ENCODE measurements around the gene MAOA. TPM values are rescaled to one million over a fixed set of nuclear protein-coding genes. Genes with fewer than 3 reads are reported as not detected.
A peak's percentile ranks its signal among the peaks of the same experiment; 100 is the strongest.

The MAOA gene
- total RNA-seq, 1 donor from 2014 or later, result 1.8 TPM

GRCh38 chrX:43657671-43658070 lies 1.6 kb downstream of the MAOA start:
- H3K27ac Mint-ChIP-seq (ENCODE audit: unreplicated experiment), result no peak overlapping the region
- no peak overlapping the region for H3K4me3 Mint-ChIP-seq (ENCODE audit: unreplicated experiment)
- H3K27me3 Mint-ChIP-seq (ENCODE audit: low read depth, unreplicated experiment), result no peaks in the 10 kb centered on the region
- no peaks in the 10 kb centered on the region for H3K4me1 Mint-ChIP-seq (ENCODE audit: low read depth, unreplicated experiment)
- H3K27me3 ChIP-seq (ENCODE audit: insufficient read depth, low read length), result no peaks in the 10 kb centered on the region
- no peaks in the 10 kb centered on the region for H3K4me1 ChIP-seq (ENCODE audit: insufficient read depth, low read length)
- no peak for TF ChIP-seq CTCF (IDR thresholded peaks at IDR 0.05; ENCODE audit: insufficient read depth, low read depth, low read length)
- no peak for TF ChIP-seq EZH2 (IDR thresholded peaks at IDR 0.05; ENCODE audit: insufficient read depth, low read length)
- H3K36me3 Mint-ChIP-seq (ENCODE audit: low read depth, unreplicated experiment), result no peaks in the 10 kb centered on the region
- H3K4me2 ChIP-seq (ENCODE audit: low read length), result no peak overlapping the region
- H3K9me3 ChIP-seq (ENCODE audit: insufficient read depth, low read depth, low read length), result no peaks in the 10 kb centered on the region
- H3K9ac ChIP-seq (ENCODE audit: low read length), result no peak overlapping the region
- no peak overlapping the region for H3K27ac ChIP-seq (ENCODE audit: low read depth, low read length)
- no peaks in the 10 kb centered on the region for H4K20me1 ChIP-seq (ENCODE audit: insufficient read depth, low read length)
- no peaks in the 10 kb centered on the region for H3K79me2 ChIP-seq (ENCODE audit: insufficient read depth, low read length)
- H3K4me3 ChIP-seq (ENCODE audit: insufficient read depth, low read depth, low read length), result no peak overlapping the region
- FAIRE-seq (no peak), DNase-seq (ENCODE audit: low read depth) (no peak)
- H3K36me3 ChIP-seq (ENCODE audit: insufficient read depth, low read length), result no peaks in the 10 kb centered on the region
- H2AFZ ChIP-seq (ENCODE audit: low read depth, low read length), result no peak overlapping the region
- H3K9me3 Mint-ChIP-seq (ENCODE audit: unreplicated experiment), result no peaks in the 10 kb centered on the region

GRCh38 chrX:43661521-43662240 lies 5.6 kb downstream of the MAOA start:
- no peak overlapping the region for H2AFZ ChIP-seq (ENCODE audit: low read depth, low read length)
- H3K36me3 Mint-ChIP-seq (ENCODE audit: low read depth, unreplicated experiment), result no peaks in the 10 kb centered on the region
- H3K4me1 ChIP-seq (ENCODE audit: insufficient read depth, low read length), result no peaks in the 10 kb centered on the region
- H3K79me2 ChIP-seq (ENCODE audit: insufficient read depth, low read length), result no peaks in the 10 kb centered on the region
- no peak overlapping the region for H3K4me2 ChIP-seq (ENCODE audit: low read length)
- TF ChIP-seq EZH2 (IDR thresholded peaks at IDR 0.05; ENCODE audit: insufficient read depth, low read length) (no peak), CTCF (IDR thresholded peaks at IDR 0.05; ENCODE audit: insufficient read depth, low read depth, low read length) (no peak)
- H3K4me3 ChIP-seq (ENCODE audit: insufficient read depth, low read depth, low read length), result no peak overlapping the region
- no peaks in the 10 kb centered on the region for H3K9me3 Mint-ChIP-seq (ENCODE audit: unreplicated experiment)
- no peaks in the 10 kb centered on the region for H3K36me3 ChIP-seq (ENCODE audit: insufficient read depth, low read length)
- no peaks in the 10 kb centered on the region for H3K9me3 ChIP-seq (ENCODE audit: insufficient read depth, low read depth, low read length)
- no peaks in the 10 kb centered on the region for H3K4me1 Mint-ChIP-seq (ENCODE audit: low read depth, unreplicated experiment)
- H3K9ac ChIP-seq (ENCODE audit: low read length), result no peak overlapping the region
- H4K20me1 ChIP-seq (ENCODE audit: insufficient read depth, low read length), result no peaks in the 10 kb centered on the region
- H3K27me3 ChIP-seq (ENCODE audit: insufficient read depth, low read length), result no peaks in the 10 kb centered on the region
- DNase-seq (ENCODE audit: low read depth) (peak; percentile 55), FAIRE-seq (peak; percentile 86)
- no peak overlapping the region for H3K27ac Mint-ChIP-seq (ENCODE audit: unreplicated experiment)
- H3K4me3 Mint-ChIP-seq (ENCODE audit: unreplicated experiment), result no peak overlapping the region
- no peaks in the 10 kb centered on the region for H3K27me3 Mint-ChIP-seq (ENCODE audit: low read depth, unreplicated experiment)
- no peak overlapping the region for H3K27ac ChIP-seq (ENCODE audit: low read depth, low read length)

DNA sequence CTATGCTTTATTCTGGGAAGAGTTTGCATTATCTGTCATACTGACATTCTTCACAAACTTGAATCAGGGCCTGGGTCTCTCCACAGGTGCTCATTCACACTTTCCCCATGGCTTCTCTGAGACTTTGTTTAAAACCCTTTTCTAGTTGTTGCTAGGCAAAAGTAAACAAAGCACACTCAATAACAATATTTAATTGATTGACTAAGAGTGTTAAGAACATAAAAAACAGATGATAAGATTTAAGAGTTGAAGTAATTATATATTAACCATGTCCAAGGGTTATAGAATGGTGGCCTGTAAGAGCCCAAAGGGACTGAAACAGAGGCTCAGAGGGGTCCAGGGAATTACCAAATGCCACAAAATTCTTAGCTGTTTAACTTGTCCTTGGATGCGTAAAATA lies 7.1 kb downstream of the MAOA start:
- Histone ChIP-seq H3K4me1 (ENCODE audit: insufficient read depth, low read length) (no peaks in the 10 kb centered on the region), H3K27me3 (ENCODE audit: insufficient read depth, low read length) (no peaks in the 10 kb centered on the region), H3K4me2 (ENCODE audit: low read length) (no peak overlapping the region), H3K9ac (ENCODE audit: low read length) (no peak overlapping the region), H3K79me2 (ENCODE audit: insufficient read depth, low read length) (no peaks in the 10 kb centered on the region), H3K9me3 (ENCODE audit: insufficient read depth, low read depth, low read length) (no peaks in the 10 kb centered on the region), H3K27ac (ENCODE audit: low read depth, low read length) (no peak overlapping the region), H3K36me3 (ENCODE audit: insufficient read depth, low read length) (no peaks in the 10 kb centered on the region), H3K4me3 (ENCODE audit: insufficient read depth, low read depth, low read length) (no peak overlapping the region), H2AFZ (ENCODE audit: low read depth, low read length) (no peak overlapping the region), H4K20me1 (ENCODE audit: insufficient read depth, low read length) (no peaks in the 10 kb centered on the region)
- TF ChIP-seq CTCF (IDR thresholded peaks at IDR 0.05; ENCODE audit: insufficient read depth, low read depth, low read length), result no peak
- no peak for TF ChIP-seq EZH2 (IDR thresholded peaks at IDR 0.05; ENCODE audit: insufficient read depth, low read length)
- Mint-ChIP-seq H3K36me3 (ENCODE audit: low read depth, unreplicated experiment) (no peaks in the 10 kb centered on the region), H3K27ac (ENCODE audit: unreplicated experiment) (no peak overlapping the region), H3K4me1 (ENCODE audit: low read depth, unreplicated experiment) (no peaks in the 10 kb centered on the region), H3K27me3 (ENCODE audit: low read depth, unreplicated experiment) (no peaks in the 10 kb centered on the region), H3K9me3 (ENCODE audit: unreplicated experiment) (no peaks in the 10 kb centered on the region), H3K4me3 (ENCODE audit: unreplicated experiment) (no peak overlapping the region)
- DNase-seq (ENCODE audit: low read depth) (no peak), FAIRE-seq (peak; percentile 78)
